Activated CD8-positive, alpha-beta memory T cell treated with anti-CD3 and anti-CD28 coated beads for 24 hours (primary cell): ENCODE measurements around the gene IGSF8.
"Not testable (repeated sequence)": the region's sequence is repeated elsewhere in the genome, so short reads cannot be mapped to it uniquely, and the experiment has no call there.

Experiments
- DNase-seq: peaks from one replicate; pipeline ENCODE4 v3.0.0-alpha.2; 2020

Gene IGSF8

GRCh38 chr1:160127381-160127780 lies 29.0 kb upstream of the IGSF8 start:
- DNase-seq = no peak

- not testable (repeated sequence) for DNase-seq
Observed at GRCh38 chr1:160126342-160126741, 27.9 kb upstream of the IGSF8 start.

GRCh38 chr1:160125746-160126145 lies 27.3 kb upstream of the IGSF8 start:
- no peak for DNase-seq

GRCh38 chr1:160124705-160125478 lies 26.5 kb upstream of the IGSF8 start:
- DNase-seq = no peak

GRCh38 chr1:160123726-160124125 lies 25.3 kb upstream of the IGSF8 start:
- no peak for DNase-seq

- no peak for DNase-seq
Observed at GRCh38 chr1:160122978-160123495, 24.6 kb upstream of the IGSF8 start.

- no peak for DNase-seq
Observed at GRCh38 chr1:160121388-160121787, 23.0 kb upstream of the IGSF8 start.

GRCh38 chr1:160120797-160121196 lies 22.4 kb upstream of the IGSF8 start:
- no peak for DNase-seq

GRCh38 chr1:160118928-160119327 lies 20.5 kb upstream of the IGSF8 start:
- no peak for DNase-seq

- no peak for DNase-seq
Observed at GRCh38 chr1:160117709-160118183, 19.3 kb upstream of the IGSF8 start.

GRCh38 chr1:160117300-160117699 lies 18.9 kb upstream of the IGSF8 start:
- no peak for DNase-seq

GRCh38 chr1:160116283-160117147 lies 18.1 kb upstream of the IGSF8 start:
- no peak for DNase-seq

- DNase-seq = no peak
Observed at GRCh38 chr1:160115545-160116282, 17.3 kb upstream of the IGSF8 start, which contains the start of gene ATP1A2. TSS of gene ATP1A2 (plus strand) at chr1:160115759. CDS start at chr1:160115862, 103 bp downstream.

GRCh38 chr1:160114085-160114484 lies 15.7 kb upstream of the IGSF8 start:
- DNase-seq = no peak

- DNase-seq = no peak
Observed at GRCh38 chr1:160113407-160113806, 15.0 kb upstream of the IGSF8 start.

- DNase-seq = no peak
Observed at GRCh38 chr1:160112357-160112756, 13.9 kb upstream of the IGSF8 start.

GRCh38 chr1:160111462-160111861 lies 13.0 kb upstream of the IGSF8 start:
- not testable (repeated sequence) for DNase-seq

GRCh38 chr1:160109686-160110085 lies 11.3 kb upstream of the IGSF8 start:
- no peak for DNase-seq

GRCh38 chr1:160108888-160109662 lies 10.7 kb upstream of the IGSF8 start:
- DNase-seq = no peak

- DNase-seq = no peak
Observed at GRCh38 chr1:160107512-160107911, 9.1 kb upstream of the IGSF8 start.

- DNase-seq = no peak
Observed at GRCh38 chr1:160105155-160105554, 6.7 kb upstream of the IGSF8 start.

- no peak for DNase-seq
Observed at GRCh38 chr1:160104486-160104885, 6.1 kb upstream of the IGSF8 start.
